NT2/D1 (cell line): Measurements from ENCODE around the gene MAN2B1.

ENCODE experiments used
- YY1 ChIP-seq: IDR thresholded peaks from 2 replicates; pipeline ENCODE4 v1.6.1; 2011; ENCODE audit not compliant: insufficient read length, insufficient read depth
- ZNF274 ChIP-seq: IDR thresholded peaks from 2 replicates; pipeline ENCODE4 v1.6.1; 2011; ENCODE audit warnings: mild to moderate bottlenecking, low read depth, low read length

- TF ChIP-seq YY1 (no peak), ZNF274 (no peak)
These were observed 774 bp downstream of the MAN2B1 start for GRCh38 chr19:12665671-12666264.
